B cell (primary cell): ENCODE measurements around the gene RNF19B.

Source experiments
- EZH2 ChIP-seq: IDR thresholded peaks from 2 replicates; pipeline ENCODE4 v1.6.1; 2012; ENCODE audit warnings: borderline replicate concordance, low read depth, mild to moderate bottlenecking, moderate library complexity, low read length; ENCODE audit not compliant: insufficient read depth, poor library complexity, severe bottlenecking
- TF ChIP-seq, protein P1 (sequence below): fragments of 200-600 bp; IDR thresholded peaks from one replicate; pipeline ENCODE4 v1.8.0; 2022; ENCODE audit warnings: antibody characterized with exemption, mild to moderate bottlenecking

DNA sequence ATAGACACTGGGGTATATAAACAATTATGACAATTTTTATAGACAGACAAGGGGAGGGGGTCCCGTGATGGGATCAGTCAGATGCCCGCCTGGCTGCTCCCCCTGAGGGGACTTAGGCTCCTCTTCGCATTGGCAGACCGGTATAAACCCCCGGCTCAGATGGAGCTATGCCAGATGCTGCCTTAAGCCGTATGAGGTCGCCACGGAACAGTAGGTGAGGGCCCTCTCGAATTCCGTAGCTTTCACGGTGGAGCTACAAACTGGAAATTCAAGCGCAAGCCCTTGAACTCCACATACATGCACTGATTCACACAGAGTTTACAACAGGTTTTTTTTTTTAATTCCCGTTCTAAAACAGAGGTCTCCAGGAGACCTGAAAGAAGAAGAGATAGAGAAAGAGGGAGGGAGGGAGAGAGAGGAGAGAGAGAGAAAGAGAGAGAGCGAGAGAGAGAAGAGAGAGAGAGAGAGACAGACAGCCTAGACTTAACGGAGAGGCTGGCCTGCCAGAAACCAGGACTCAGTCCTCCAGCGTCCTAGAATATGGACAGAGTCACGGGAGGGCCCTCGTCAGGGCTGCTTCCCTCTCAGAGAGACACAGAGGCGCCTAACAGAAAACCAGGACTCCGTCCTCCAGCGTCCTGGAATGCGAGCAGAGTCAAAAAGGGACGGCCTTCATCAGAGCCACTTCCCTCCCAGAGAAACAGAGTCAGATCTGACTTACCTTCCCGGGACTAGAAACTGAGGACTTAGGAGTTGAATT, 39.0 kb downstream of the RNF19B start:
- TF ChIP-seq, protein P1, sequence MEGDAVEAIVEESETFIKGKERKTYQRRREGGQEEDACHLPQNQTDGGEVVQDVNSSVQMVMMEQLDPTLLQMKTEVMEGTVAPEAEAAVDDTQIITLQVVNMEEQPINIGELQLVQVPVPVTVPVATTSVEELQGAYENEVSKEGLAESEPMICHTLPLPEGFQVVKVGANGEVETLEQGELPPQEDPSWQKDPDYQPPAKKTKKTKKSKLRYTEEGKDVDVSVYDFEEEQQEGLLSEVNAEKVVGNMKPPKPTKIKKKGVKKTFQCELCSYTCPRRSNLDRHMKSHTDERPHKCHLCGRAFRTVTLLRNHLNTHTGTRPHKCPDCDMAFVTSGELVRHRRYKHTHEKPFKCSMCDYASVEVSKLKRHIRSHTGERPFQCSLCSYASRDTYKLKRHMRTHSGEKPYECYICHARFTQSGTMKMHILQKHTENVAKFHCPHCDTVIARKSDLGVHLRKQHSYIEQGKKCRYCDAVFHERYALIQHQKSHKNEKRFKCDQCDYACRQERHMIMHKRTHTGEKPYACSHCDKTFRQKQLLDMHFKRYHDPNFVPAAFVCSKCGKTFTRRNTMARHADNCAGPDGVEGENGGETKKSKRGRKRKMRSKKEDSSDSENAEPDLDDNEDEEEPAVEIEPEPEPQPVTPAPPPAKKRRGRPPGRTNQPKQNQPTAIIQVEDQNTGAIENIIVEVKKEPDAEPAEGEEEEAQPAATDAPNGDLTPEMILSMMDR, result no peak
- no peak for TF ChIP-seq EZH2
